GM12873 (cell line): ENCODE measurements around the gene TTC28.

Experiments
- CTCF ChIP-seq: IDR thresholded peaks from 2 replicates; pipeline ENCODE4 v1.5.1; 2012; ENCODE audit warnings: low read depth, mild to moderate bottlenecking, moderate library complexity, low read length, control low read depth; ENCODE audit not compliant: insufficient read depth; ENCODE audit errors: missing control alignments

Gene TTC28

DNA sequence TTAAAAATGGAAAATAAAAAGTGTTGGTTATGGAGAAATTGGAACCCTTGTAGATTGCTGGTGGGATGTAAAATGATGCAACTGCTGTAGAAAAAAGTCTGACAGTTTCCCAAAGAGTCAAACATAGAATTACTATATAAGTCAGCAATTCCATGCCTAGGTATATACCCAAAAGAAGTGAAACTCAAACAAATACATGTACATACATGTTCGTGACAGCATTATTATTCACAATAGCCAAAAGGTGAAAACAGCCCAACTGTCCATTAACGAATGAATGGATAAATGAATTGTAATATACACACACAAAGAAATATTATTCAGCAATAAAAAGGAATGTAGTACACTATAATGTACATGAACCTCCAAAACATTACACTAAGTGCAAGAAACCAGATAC lies 116.0 kb downstream of the TTC28 start:
- TF ChIP-seq CTCF, result no peak

DNA sequence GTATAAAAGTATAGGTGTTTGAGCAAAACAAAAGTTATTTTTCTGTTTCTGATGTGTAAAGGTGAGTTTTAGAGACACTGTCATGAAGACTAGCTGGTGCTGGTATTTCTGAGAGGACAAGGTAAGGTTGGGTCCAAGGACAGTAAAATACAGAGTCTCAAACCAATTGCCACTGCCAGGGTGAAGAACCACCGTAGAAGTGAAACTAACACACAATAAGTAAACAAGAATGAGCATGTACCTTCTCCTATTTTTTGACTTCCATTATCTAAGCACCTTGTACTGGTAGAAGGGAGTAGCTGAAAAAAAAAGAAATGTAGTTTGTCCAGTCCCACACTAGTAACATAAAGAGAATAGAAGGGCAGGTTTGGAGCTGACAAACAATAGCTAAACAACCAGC lies 117.3 kb downstream of the TTC28 start:
- TF ChIP-seq CTCF, result no peak

GRCh38 chr22:28560046-28560742 lies 119.4 kb downstream of the TTC28 start:
- TF ChIP-seq CTCF, result no peak

GRCh38 chr22:28557184-28557583 lies 122.5 kb downstream of the TTC28 start:
- TF ChIP-seq CTCF, result no peak

- no peak for TF ChIP-seq CTCF
Observed at GRCh38 chr22:28548406-28548805, 131.2 kb downstream of the TTC28 start.

DNA sequence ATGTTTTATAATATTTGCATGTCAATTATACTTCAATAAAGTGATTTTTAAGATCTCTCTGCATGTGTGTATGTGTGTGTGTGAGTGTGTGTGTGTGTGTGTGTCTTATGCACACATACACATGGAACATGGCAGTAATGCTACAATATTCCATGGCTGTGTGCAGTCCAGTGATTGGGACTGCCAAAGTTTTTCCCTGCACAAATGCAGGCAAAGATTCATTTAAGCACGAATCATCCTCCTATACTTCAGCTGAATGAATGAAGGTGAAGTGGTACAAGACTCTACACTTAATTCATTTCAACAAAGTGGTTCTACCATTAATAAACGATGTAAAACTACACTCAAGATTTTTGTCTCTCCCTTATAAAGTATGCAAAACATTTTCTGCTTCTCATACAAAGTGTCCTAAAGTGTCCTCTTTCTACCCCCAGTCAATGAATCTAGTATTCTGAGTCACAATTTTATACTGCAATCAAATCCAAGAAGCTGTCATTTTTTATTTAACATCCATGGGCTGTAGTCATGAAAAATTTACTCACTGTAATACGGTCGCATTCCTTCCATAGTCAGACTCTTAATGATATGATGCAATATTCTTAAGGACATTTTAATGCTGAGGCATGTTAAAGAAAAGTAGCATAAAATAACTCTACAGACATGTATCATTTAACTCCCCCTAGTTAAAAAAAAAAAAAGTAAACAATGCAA lies 132.4 kb downstream of the TTC28 start:
- TF ChIP-seq CTCF, result no peak

DNA sequence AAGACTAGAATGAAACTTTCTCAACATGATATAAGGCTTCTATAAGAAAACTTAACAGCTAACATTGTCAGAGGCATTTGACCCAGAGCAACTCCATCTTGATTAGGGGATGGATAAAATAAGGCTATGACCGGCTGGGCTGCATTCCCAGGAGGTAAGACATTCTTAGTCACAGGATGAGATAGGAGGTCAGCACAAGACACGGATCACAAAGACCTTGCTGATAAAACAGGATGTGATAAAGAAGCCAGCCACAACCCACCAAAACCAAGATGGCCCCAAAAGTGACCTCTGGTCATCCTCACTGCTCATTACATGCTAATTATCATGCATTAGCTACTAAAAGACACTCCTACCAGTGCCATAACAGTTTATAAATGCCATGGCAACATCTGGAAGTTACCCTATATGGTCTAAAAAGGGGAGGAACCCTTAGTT lies 135.2 kb downstream of the TTC28 start:
- no peak for TF ChIP-seq CTCF
